ENCODE measurements around the gene SKAP1.

GRCh38 chr17:48254896-48255295 is 175.1 kb downstream of the SKAP1 start:
- TF ChIP-seq CTCF (IDR thresholded peaks at IDR 0.05) (no peak), POLR2A (IDR thresholded peaks at IDR 0.05; ENCODE audit: low read depth) (no peak), POLR2AphosphoS5 (IDR thresholded peaks at IDR 0.05) (no peak), EP300 (IDR thresholded peaks at IDR 0.05) (no peak)

Measured in esophagus muscularis mucosa (tissue), 4 donors.